ENCODE measurements around the gene UNC5CL. TPM values are rescaled to one million over a fixed set of nuclear protein-coding genes. Genes with fewer than 3 reads are reported as not detected.
"Not testable (repeated sequence)": the region's sequence is repeated elsewhere in the genome, so short reads cannot be mapped to it uniquely, and the experiment has no call there.

Gene UNC5CL
- total and polyA plus RNA-seq, 5 donors from 2014 or later: 0.11 to 4.4 (median 0.25) TPM

GRCh38 chr6:41011673-41012072, 27.3 kb downstream of the UNC5CL start:
- H3K9me3 ChIP-seq (ENCODE audit: control insufficient read depth in 2 of 2, low read length in 2 of 2): no peaks in the 10 kb centered on the region
- H3K27me3 Mint-ChIP-seq: peaks cover 4% of the 10 kb centered on the region
- peaks cover 0 to 2% (median 0%) of the 10 kb centered on the region in 4 donors for H3K4me1 Mint-ChIP-seq
- DNase-seq (no peak), ATAC-seq (ENCODE audit: low read depth in 2 of 2) (no peak)
- no peak overlapping the region for H3K27ac ChIP-seq (ENCODE audit: insufficient read depth, low read length, poor library complexity, severe bottlenecking)
- no peak overlapping the region for H3K4me3 ChIP-seq (ENCODE audit: low read depth, low read length)
- no peak overlapping the region for H3K27ac Mint-ChIP-seq
- H3K36me3 Mint-ChIP-seq: peaks cover 4% of the 10 kb centered on the region
- H3K4me1 ChIP-seq (ENCODE audit: control insufficient read depth, insufficient read depth, low read length, poor library complexity, severe bottlenecking): no peaks in the 10 kb centered on the region
- peaks cover 0 to 6% (median 0%) of the 10 kb centered on the region in 7 donors for H3K9me3 Mint-ChIP-seq
- H3K4me3 Mint-ChIP-seq: no peak overlapping the region
- no peaks in the 10 kb centered on the region for H3K27me3 ChIP-seq (ENCODE audit: control insufficient read depth, insufficient read depth, low read length)
- H3K36me3 ChIP-seq (ENCODE audit: control insufficient read depth, insufficient read depth, low read length): no peaks in the 10 kb centered on the region

- Histone ChIP-seq H3K4me1 (ENCODE audit: control insufficient read depth, insufficient read depth, low read length, poor library complexity, severe bottlenecking) (peaks cover 3% of the 10 kb centered on the region), H3K9me3 (ENCODE audit: control insufficient read depth in 2 of 2, low read length in 2 of 2) (no peaks in the 10 kb centered on the region), H3K27ac (ENCODE audit: insufficient read depth, low read length, poor library complexity, severe bottlenecking) (no peak overlapping the region), H3K36me3 (ENCODE audit: control insufficient read depth, insufficient read depth, low read length) (no peaks in the 10 kb centered on the region), H3K4me3 (ENCODE audit: low read depth, low read length) (no peak overlapping the region), H3K27me3 (ENCODE audit: control insufficient read depth, insufficient read depth, low read length) (no peaks in the 10 kb centered on the region)
- peaks cover 12% of the 10 kb centered on the region for H3K27me3 Mint-ChIP-seq
- peaks cover 4% of the 10 kb centered on the region for H3K36me3 Mint-ChIP-seq
- peaks cover 0 to 2% (median 0%) of the 10 kb centered on the region in 7 donors for H3K9me3 Mint-ChIP-seq
- ATAC-seq (ENCODE audit: low read depth in 2 of 2) (no peak), DNase-seq (no peak)
- peaks cover 0 to 6% (median 3%) of the 10 kb centered on the region in 4 donors for H3K4me1 Mint-ChIP-seq
- no peak overlapping the region for H3K4me3 Mint-ChIP-seq
- no peak overlapping the region for H3K27ac Mint-ChIP-seq
Observed at GRCh38 chr6:41009669-41010068, 29.4 kb downstream of the UNC5CL start.

- peaks cover 7% of the 10 kb centered on the region for H3K27me3 ChIP-seq (ENCODE audit: control insufficient read depth, insufficient read depth, low read length)
- no peak overlapping the region for H3K27ac ChIP-seq (ENCODE audit: insufficient read depth, low read length, poor library complexity, severe bottlenecking)
- peaks cover 3% of the 10 kb centered on the region for H3K4me1 ChIP-seq (ENCODE audit: control insufficient read depth, insufficient read depth, low read length, poor library complexity, severe bottlenecking)
- H3K9me3 ChIP-seq (ENCODE audit: control insufficient read depth in 2 of 2, low read length in 2 of 2): no peaks in the 10 kb centered on the region
- Mint-ChIP-seq H3K36me3 (peaks cover 4% of the 10 kb centered on the region), H3K4me3 (no peak overlapping the region), H3K27ac (no peak overlapping the region), H3K4me1 (peaks cover 0 to 6% (median 3%) of the 10 kb centered on the region in 4 donors), H3K27me3 (peaks cover 25% of the 10 kb centered on the region), H3K9me3 (peaks cover 0 to 2% (median 0%) of the 10 kb centered on the region in 7 donors)
- ATAC-seq (ENCODE audit: low read depth in 2 of 2) (no peak), DNase-seq (no peak)
- H3K4me3 ChIP-seq (ENCODE audit: low read depth, low read length): no peak overlapping the region
- no peaks in the 10 kb centered on the region for H3K36me3 ChIP-seq (ENCODE audit: control insufficient read depth, insufficient read depth, low read length)
Observed at GRCh38 chr6:41008011-41008410, 31.0 kb downstream of the UNC5CL start.

- not testable (repeated sequence) for H3K36me3 Mint-ChIP-seq
Observed at GRCh38 chr6:41006980-41007379, 32.0 kb downstream of the UNC5CL start.

GRCh38 chr6:41006217-41006616, 32.8 kb downstream of the UNC5CL start:
- not testable (repeated sequence) for H3K4me1 Mint-ChIP-seq; H3K9me3 ChIP-seq (ENCODE audit: control insufficient read depth in 2 of 2, low read length in 2 of 2); H3K27ac ChIP-seq (ENCODE audit: insufficient read depth, low read length, poor library complexity, severe bottlenecking); H3K27me3 ChIP-seq (ENCODE audit: control insufficient read depth, insufficient read depth, low read length); H3K4me3 Mint-ChIP-seq; H3K9me3 Mint-ChIP-seq; H3K4me3 ChIP-seq (ENCODE audit: low read depth, low read length); H3K36me3 ChIP-seq (ENCODE audit: control insufficient read depth, insufficient read depth, low read length); H3K4me1 ChIP-seq (ENCODE audit: control insufficient read depth, insufficient read depth, low read length, poor library complexity, severe bottlenecking); H3K36me3 Mint-ChIP-seq; H3K27ac Mint-ChIP-seq
- H3K27me3 Mint-ChIP-seq: peaks cover 35% of the 10 kb centered on the region
- ATAC-seq (ENCODE audit: low read depth in 2 of 2): peak in 1 of 2 donors; percentile 50
- DNase-seq: peak; percentile 44 to 73 (median 64)

More at GRCh38 chr6:41006980-41007379, 32.0 kb downstream of the UNC5CL start:
- H3K27ac Mint-ChIP-seq; H3K9me3 Mint-ChIP-seq; H3K4me1 ChIP-seq (ENCODE audit: control insufficient read depth, insufficient read depth, low read length, poor library complexity, severe bottlenecking); DNase-seq; H3K27me3 ChIP-seq (ENCODE audit: control insufficient read depth, insufficient read depth, low read length); H3K4me1 Mint-ChIP-seq; ATAC-seq (ENCODE audit: low read depth in 2 of 2); H3K4me3 Mint-ChIP-seq; H3K36me3 ChIP-seq (ENCODE audit: control insufficient read depth, insufficient read depth, low read length); H3K9me3 ChIP-seq (ENCODE audit: control insufficient read depth in 2 of 2, low read length in 2 of 2); H3K27ac ChIP-seq (ENCODE audit: insufficient read depth, low read length, poor library complexity, severe bottlenecking); H3K4me3 ChIP-seq (ENCODE audit: low read depth, low read length): not testable (repeated sequence)
- peaks cover 29% of the 10 kb centered on the region for H3K27me3 Mint-ChIP-seq

GRCh38 chr6:41002168-41002567, 36.9 kb downstream of the UNC5CL start:
- Mint-ChIP-seq H3K36me3 (no peaks in the 10 kb centered on the region), H3K4me1 (peaks cover 0 to 6% (median 3%) of the 10 kb centered on the region in 4 donors), H3K4me3 (no peak overlapping the region), H3K27ac (no peak overlapping the region), H3K9me3 (no peaks in the 10 kb centered on the region), H3K27me3 (peaks cover 44% of the 10 kb centered on the region)
- Histone ChIP-seq H3K27me3 (ENCODE audit: control insufficient read depth, insufficient read depth, low read length) (peaks cover 10% of the 10 kb centered on the region), H3K27ac (ENCODE audit: insufficient read depth, low read length, poor library complexity, severe bottlenecking) (no peak overlapping the region), H3K36me3 (ENCODE audit: control insufficient read depth, insufficient read depth, low read length) (no peaks in the 10 kb centered on the region), H3K4me3 (ENCODE audit: low read depth, low read length) (no peak overlapping the region), H3K9me3 (ENCODE audit: control insufficient read depth in 2 of 2, low read length in 2 of 2) (no peaks in the 10 kb centered on the region), H3K4me1 (ENCODE audit: control insufficient read depth, insufficient read depth, low read length, poor library complexity, severe bottlenecking) (peaks cover 3% of the 10 kb centered on the region)
- ATAC-seq (ENCODE audit: low read depth in 2 of 2) (no peak), DNase-seq (no peak)

GRCh38 chr6:41000248-41000647, 38.8 kb downstream of the UNC5CL start:
- no peaks in the 10 kb centered on the region for H3K36me3 Mint-ChIP-seq
- no peak overlapping the region for H3K4me3 Mint-ChIP-seq
- peaks cover 47% of the 10 kb centered on the region for H3K27me3 Mint-ChIP-seq
- ATAC-seq (ENCODE audit: low read depth in 2 of 2) (no peak), DNase-seq (no peak)
- no peaks in the 10 kb centered on the region for H3K9me3 Mint-ChIP-seq
- peak overlapping the region in 1 of 3 donors; percentile 39 for H3K27ac Mint-ChIP-seq
- Histone ChIP-seq H3K4me3 (ENCODE audit: low read depth, low read length) (no peak overlapping the region), H3K27ac (ENCODE audit: insufficient read depth, low read length, poor library complexity, severe bottlenecking) (no peak overlapping the region), H3K9me3 (ENCODE audit: control insufficient read depth in 2 of 2, low read length in 2 of 2) (no peaks in the 10 kb centered on the region), H3K27me3 (ENCODE audit: control insufficient read depth, insufficient read depth, low read length) (peaks cover 10% of the 10 kb centered on the region), H3K36me3 (ENCODE audit: control insufficient read depth, insufficient read depth, low read length) (no peaks in the 10 kb centered on the region), H3K4me1 (ENCODE audit: control insufficient read depth, insufficient read depth, low read length, poor library complexity, severe bottlenecking) (no peaks in the 10 kb centered on the region)
- no peaks in the 10 kb centered on the region for H3K4me1 Mint-ChIP-seq

- H3K9me3 ChIP-seq (ENCODE audit: control insufficient read depth in 2 of 2, low read length in 2 of 2): no peaks in the 10 kb centered on the region
- no peak overlapping the region for H3K27ac Mint-ChIP-seq
- no peaks in the 10 kb centered on the region for H3K36me3 Mint-ChIP-seq
- ATAC-seq (ENCODE audit: low read depth in 2 of 2) (peak; percentile 39 to 40), DNase-seq (peak in 2 of 3 donors; percentile 5 to 37)
- H3K4me3 ChIP-seq (ENCODE audit: low read depth, low read length): no peak overlapping the region
- H3K4me1 ChIP-seq (ENCODE audit: control insufficient read depth, insufficient read depth, low read length, poor library complexity, severe bottlenecking): no peaks in the 10 kb centered on the region
- H3K36me3 ChIP-seq (ENCODE audit: control insufficient read depth, insufficient read depth, low read length): no peaks in the 10 kb centered on the region
- peaks cover 9% of the 10 kb centered on the region for H3K27me3 ChIP-seq (ENCODE audit: control insufficient read depth, insufficient read depth, low read length)
- peaks cover 41% of the 10 kb centered on the region for H3K27me3 Mint-ChIP-seq
- H3K27ac ChIP-seq (ENCODE audit: insufficient read depth, low read length, poor library complexity, severe bottlenecking): no peak overlapping the region
- H3K4me1 Mint-ChIP-seq: no peaks in the 10 kb centered on the region
- H3K9me3 Mint-ChIP-seq: no peaks in the 10 kb centered on the region
- H3K4me3 Mint-ChIP-seq: no peak overlapping the region
Observed at GRCh38 chr6:40999569-40999968, 39.5 kb downstream of the UNC5CL start.
